ENCODE measurements around the gene SORCS2. TPM values are rescaled to one million over a fixed set of nuclear protein-coding genes. Genes with fewer than 3 reads are reported as not detected.

Gene SORCS2
- total RNA-seq, 1 donor from 2014 or later: 29.5 TPM

DNA sequence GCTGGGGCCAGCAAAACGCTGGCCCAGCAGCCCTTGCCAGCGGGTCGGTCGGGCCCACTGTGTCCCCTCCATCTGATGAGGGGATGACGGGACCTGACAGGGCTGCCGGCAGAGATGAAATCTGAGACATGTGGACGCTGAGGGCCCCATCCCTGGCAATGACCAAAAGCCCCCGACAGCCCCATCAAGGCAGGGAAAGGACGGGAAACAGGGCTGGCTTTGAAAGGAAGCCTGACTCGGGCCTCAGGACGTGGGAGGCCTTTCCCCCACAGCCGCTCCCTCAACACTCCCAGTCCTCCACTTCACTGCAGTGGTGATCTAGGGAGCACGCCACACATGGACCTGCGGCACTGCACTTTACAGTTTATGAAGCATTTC is 544.9 kb downstream of the SORCS2 start:
- TF ChIP-seq, protein P1, sequence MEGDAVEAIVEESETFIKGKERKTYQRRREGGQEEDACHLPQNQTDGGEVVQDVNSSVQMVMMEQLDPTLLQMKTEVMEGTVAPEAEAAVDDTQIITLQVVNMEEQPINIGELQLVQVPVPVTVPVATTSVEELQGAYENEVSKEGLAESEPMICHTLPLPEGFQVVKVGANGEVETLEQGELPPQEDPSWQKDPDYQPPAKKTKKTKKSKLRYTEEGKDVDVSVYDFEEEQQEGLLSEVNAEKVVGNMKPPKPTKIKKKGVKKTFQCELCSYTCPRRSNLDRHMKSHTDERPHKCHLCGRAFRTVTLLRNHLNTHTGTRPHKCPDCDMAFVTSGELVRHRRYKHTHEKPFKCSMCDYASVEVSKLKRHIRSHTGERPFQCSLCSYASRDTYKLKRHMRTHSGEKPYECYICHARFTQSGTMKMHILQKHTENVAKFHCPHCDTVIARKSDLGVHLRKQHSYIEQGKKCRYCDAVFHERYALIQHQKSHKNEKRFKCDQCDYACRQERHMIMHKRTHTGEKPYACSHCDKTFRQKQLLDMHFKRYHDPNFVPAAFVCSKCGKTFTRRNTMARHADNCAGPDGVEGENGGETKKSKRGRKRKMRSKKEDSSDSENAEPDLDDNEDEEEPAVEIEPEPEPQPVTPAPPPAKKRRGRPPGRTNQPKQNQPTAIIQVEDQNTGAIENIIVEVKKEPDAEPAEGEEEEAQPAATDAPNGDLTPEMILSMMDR (IDR thresholded peaks at IDR 0.05; ENCODE audit: partially characterized antibody, unreplicated experiment): no peak
- no peaks in the 10 kb centered on the region for H3K9me3 Mint-ChIP-seq (ENCODE audit: unreplicated experiment)
- H3K27me3 Mint-ChIP-seq (ENCODE audit: unreplicated experiment): no peaks in the 10 kb centered on the region
- DNase-seq: no peak
- no peaks in the 10 kb centered on the region for H3K36me3 Mint-ChIP-seq (ENCODE audit: unreplicated experiment)
- no peak overlapping the region for H3K27ac Mint-ChIP-seq (ENCODE audit: unreplicated experiment)
- H3K4me1 Mint-ChIP-seq (ENCODE audit: low read depth, unreplicated experiment): no peaks in the 10 kb centered on the region
- H3K4me3 Mint-ChIP-seq (ENCODE audit: unreplicated experiment): no peak overlapping the region

GRCh38 chr4:7737752-7738457 is 545.6 kb downstream of the SORCS2 start:
- TF ChIP-seq, protein P1 (IDR thresholded peaks at IDR 0.05; ENCODE audit: partially characterized antibody, unreplicated experiment): no peak
- H3K27ac Mint-ChIP-seq (ENCODE audit: unreplicated experiment): no peak overlapping the region
- H3K4me3 Mint-ChIP-seq (ENCODE audit: unreplicated experiment): no peak overlapping the region
- no peaks in the 10 kb centered on the region for H3K27me3 Mint-ChIP-seq (ENCODE audit: unreplicated experiment)
- no peaks in the 10 kb centered on the region for H3K4me1 Mint-ChIP-seq (ENCODE audit: low read depth, unreplicated experiment)
- DNase-seq: no peak
- no peaks in the 10 kb centered on the region for H3K9me3 Mint-ChIP-seq (ENCODE audit: unreplicated experiment)
- no peaks in the 10 kb centered on the region for H3K36me3 Mint-ChIP-seq (ENCODE audit: unreplicated experiment)

- Mint-ChIP-seq H3K36me3 (ENCODE audit: unreplicated experiment) (no peaks in the 10 kb centered on the region), H3K4me1 (ENCODE audit: low read depth, unreplicated experiment) (no peaks in the 10 kb centered on the region)
- DNase-seq: no peak
Observed at GRCh38 chr4:7738458-7739076, 546.2 kb downstream of the SORCS2 start.

GRCh38 chr4:7739077-7739917 is 547.0 kb downstream of the SORCS2 start:
- H3K9me3 Mint-ChIP-seq (ENCODE audit: unreplicated experiment): no peaks in the 10 kb centered on the region

More at GRCh38 chr4:7738458-7739076, 546.2 kb downstream of the SORCS2 start:
- Mint-ChIP-seq H3K9me3 (ENCODE audit: unreplicated experiment) (no peaks in the 10 kb centered on the region), H3K27me3 (ENCODE audit: unreplicated experiment) (no peaks in the 10 kb centered on the region), H3K27ac (ENCODE audit: unreplicated experiment) (no peak overlapping the region), H3K4me3 (ENCODE audit: unreplicated experiment) (no peak overlapping the region)
- TF ChIP-seq, protein P1 (IDR thresholded peaks at IDR 0.05; ENCODE audit: partially characterized antibody, unreplicated experiment): no peak

More at GRCh38 chr4:7739077-7739917, 547.0 kb downstream of the SORCS2 start:
- Mint-ChIP-seq H3K36me3 (ENCODE audit: unreplicated experiment) (no peaks in the 10 kb centered on the region), H3K27me3 (ENCODE audit: unreplicated experiment) (no peaks in the 10 kb centered on the region), H3K4me1 (ENCODE audit: low read depth, unreplicated experiment) (no peaks in the 10 kb centered on the region), H3K27ac (ENCODE audit: unreplicated experiment) (no peak overlapping the region), H3K4me3 (ENCODE audit: unreplicated experiment) (no peak overlapping the region)
- TF ChIP-seq, protein P1 (IDR thresholded peaks at IDR 0.05; ENCODE audit: partially characterized antibody, unreplicated experiment): no peak
- DNase-seq: no peak
